GM21447 (cell line): ENCODE measurements around the gene PCDHB9.
"Not testable (repeated sequence)": the region's sequence is repeated elsewhere in the genome, so short reads cannot be mapped to it uniquely, and the experiment has no call there.

ENCODE experiments used
- ATAC-seq: cut with Tn5 transposase; IDR thresholded peaks from one replicate; pipeline ENCODE4 v1.9.1; 2021; ENCODE audit not compliant: unreplicated experiment

PCDHB9 gene

DNA sequence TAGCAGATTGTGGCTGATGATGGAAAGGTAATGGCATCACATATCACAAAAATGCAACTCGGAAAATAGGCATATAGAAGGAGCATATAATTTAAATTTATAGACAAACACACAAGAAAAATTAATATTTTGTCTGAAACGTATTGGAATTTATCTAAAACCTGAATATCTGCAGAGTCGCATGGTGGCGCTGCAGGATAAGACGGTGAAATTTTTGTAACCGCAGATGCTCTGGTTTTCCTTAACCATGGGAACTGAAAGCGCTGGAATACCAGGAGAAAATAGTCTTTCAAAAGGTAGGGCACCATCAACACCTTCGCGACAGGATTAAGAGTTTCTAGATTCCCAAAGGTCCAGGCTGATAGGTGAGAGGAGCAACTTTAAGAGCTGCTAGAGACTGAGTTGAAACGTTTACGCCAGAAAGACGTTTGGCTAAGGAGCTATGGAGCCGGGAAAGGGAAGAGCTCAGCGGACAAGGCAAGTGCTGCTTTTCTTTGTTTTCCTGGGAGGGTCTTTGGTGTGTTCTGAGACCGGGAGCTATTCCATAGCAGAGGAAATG is 47.2 kb downstream of the PCDHB9 start:
- ATAC-seq = no peak

DNA sequence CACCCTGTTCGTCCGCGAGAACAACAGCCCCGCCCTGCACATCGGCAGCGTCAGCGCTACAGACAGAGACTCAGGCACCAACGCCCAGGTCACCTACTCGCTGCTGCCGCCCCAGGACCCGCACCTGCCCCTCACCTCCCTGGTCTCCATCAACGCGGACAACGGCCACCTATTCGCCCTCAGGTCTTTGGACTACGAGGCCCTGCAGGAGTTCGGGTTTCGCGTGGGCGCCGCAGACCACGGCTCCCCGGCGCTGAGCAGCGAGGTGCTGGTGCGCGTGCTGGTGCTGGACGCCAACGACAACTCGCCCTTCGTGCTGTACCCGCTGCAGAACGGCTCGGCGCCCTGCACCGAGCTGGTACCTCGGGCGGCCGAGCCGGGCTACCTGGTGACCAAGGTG is 49.0 kb downstream of the PCDHB9 start:
- not testable (repeated sequence) for ATAC-seq

DNA sequence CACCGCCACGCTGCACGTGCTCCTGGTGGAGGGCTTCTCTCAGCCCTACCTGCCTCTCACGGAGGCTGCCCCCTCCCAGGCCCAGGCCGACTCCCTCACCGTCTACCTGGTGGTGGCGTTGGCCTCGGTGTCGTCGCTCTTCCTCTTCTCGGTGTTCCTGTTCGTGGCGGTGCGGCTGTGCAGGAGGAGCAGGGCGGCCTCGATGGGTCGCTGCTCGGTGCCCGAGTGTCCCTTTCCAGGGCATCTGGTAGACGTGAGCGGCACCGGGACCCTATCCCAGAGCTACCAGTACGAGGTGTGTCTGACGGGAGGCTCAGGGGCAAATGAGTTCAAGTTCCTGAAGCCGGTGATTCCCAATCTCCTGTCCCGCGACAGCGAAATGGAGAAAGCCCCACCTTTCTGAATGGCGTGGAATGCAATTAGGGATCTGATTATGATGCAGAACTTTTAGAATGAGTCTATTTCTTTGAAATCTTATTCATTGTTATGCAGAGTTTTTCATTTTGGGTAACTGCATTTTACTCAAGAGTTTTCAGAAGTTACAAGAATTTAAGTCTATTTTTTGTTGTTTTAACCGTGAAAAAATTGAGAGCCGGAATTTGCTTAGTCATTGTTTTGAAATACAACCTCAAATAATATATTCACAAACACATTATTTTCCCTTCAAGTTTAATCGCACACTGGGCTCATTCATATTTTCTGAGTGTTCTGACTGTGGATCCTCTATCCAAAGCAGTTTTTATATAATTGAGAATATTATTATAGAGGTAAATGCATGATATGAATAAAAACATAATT is 49.8 kb downstream of the PCDHB9 start:
- no peak for ATAC-seq
